ENCODE data around the gene COCH.
"Not testable (repeated sequence)": the region's sequence is repeated elsewhere in the genome, so short reads cannot be mapped to it uniquely, and the experiment has no call there.

Gene COCH

DNA sequence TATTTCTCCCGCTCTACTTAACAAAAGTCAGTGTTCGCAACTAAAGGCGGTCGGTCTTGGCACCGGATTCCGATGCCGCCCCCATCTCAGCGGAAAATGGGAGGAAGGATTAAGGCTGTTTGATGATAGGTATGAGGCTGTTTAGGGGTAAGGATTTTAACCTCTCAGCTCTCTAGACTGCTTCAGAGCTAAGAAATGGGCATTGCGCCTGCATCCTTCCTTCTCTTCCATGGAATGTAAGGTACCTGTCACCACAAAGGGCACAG, 1.4 kb downstream of the COCH start:
- no peak for DNase-seq (ENCODE audit: low read depth)

GRCh38 chr14:30876692-30877091, 2.3 kb downstream of the COCH start:
- no peak for DNase-seq (ENCODE audit: low read depth)

DNA sequence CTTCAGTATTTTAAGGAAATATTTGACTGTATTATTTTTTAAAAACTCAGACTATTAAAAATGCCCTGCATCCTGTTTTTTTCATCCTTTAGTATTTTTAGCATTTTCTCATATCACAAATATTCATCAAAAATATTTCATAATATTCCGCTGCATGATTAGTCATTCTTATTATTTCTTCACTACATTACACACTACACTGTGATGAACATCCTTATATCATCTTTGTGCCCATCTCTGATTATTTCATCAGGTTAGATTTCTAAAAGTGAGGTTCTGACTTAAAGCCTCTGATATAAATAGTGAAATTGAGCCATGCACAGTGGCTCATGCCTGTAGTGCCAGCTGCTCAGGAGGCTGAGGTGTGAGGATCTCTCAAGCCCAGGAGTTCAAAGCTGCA, 8.1 kb downstream of the COCH start:
- DNase-seq (ENCODE audit: low read depth): no peak

DNA sequence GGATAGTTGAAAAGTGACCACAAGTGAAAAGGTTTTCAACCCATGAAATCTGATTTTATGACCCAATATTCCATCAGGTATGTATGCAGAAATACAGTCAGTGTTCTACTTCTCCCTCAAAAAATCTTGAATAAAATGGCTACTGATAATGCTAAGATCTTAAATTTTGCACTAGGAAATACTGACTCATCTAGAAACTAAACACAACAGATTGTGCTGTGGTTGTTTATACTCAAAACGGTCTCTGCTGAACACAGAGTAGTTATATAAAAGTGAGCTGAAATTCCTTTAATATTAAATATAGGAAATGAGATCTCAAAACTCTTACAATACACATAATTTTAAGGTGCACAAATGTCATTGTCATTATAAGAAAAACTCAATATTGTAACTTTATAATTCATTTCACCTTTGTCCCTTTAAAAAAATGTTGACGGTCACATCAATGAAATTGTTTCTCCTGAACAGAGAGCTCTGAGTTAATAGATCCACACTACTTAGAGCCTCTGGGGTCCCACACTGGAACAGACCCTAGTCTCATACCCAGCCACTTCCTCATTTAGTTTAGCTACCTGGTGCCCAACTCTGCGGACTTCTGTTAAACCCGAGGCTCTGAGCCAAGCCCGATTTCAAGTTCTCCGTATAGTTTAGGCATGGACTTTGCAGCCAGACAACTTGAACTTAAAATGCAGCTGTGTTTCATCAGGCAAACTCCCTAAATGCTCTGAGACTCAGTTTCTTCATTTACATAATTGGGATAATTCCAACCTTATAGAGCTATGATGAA, 9.3 kb downstream of the COCH start:
- no peak for DNase-seq (ENCODE audit: low read depth)

DNA sequence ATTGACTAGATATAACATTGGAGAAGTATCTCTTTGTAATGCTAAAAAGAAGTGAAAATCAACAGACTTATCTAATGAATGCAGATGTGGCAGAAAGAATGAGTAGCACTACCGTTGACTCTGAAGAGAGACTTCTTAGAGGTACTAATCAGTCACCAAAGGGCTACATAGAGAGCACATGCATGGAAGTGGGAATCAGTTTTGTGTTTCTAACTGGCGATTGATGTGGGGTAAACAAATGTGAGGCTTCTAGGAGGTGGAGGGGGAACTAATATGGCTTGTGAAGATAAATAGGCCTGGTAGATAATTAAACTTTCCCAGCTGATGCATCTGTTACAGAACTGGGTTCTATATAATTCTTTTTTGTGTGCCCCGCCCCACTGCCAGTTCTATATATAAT, 10.5 kb downstream of the COCH start:
- DNase-seq (ENCODE audit: low read depth): no peak

DNA sequence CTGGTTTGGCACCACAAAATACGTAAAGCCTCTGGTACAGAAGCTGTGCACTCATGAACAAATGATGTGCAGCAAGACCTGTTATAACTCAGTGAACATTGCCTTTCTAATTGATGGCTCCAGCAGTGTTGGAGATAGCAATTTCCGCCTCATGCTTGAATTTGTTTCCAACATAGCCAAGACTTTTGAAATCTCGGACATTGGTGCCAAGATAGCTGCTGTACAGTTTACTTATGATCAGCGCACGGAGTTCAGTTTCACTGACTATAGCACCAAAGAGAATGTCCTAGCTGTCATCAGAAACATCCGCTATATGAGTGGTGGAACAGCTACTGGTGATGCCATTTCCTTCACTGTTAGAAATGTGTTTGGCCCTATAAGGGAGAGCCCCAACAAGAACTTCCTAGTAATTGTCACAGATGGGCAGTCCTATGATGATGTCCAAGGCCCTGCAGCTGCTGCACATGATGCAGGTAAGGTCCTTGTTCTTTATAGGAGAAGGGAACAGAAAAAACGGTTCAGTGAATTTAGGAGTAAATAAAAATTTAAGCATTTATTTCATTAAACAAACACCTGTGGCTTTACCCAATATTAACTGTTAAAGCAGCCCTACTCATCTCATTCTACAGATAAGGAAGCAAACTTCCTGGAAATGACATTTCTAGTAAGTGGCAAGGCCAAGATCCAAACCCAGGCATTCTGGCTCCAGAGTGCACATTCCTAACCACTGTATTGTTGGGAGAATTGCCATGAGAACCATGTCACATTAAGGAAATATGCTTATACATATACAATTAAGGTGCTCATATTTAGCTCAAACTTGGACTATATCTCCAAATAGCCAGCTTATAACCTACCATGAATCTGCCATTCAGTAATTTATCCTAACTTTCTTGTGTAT, 11.7 kb downstream of the COCH start:
- no peak for DNase-seq (ENCODE audit: low read depth)

GRCh38 chr14:30888480-30889243, 14.3 kb downstream of the COCH start:
- no peak for DNase-seq (ENCODE audit: low read depth)

DNA sequence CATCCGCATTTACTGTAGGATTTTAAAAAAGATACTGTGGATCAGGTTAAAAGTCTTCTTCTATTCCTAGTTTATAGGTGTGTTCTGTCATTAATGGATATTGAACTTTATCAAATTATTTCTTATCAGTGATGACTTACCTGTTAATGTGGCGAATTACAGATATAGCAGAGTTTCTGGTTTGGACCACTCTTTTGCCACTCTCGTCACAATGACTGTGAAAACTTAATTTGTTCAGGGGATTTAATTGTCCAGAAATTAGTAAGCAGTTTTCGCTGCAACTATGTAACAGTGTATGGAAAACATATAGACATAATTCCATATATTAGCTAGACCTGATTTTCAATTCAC, 14.9 kb downstream of the COCH start:
- no peak for DNase-seq (ENCODE audit: low read depth)

DNA sequence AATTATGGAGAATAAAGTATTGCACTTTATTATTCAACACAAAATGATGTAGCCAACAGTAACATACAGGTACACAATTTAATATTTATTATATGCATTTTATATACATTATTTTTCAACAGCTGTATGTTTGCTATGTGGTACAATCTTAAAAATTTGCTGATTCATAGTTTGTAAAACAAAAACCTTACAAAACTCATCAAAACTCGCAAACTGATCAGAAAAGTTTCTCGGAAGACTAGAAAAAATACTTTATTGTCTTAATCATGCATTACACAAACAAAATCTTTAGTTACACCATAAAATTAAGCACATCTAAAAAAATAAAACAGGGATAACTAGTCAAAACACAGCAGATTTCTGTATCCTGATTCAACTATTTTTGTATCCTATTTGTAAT, 19.5 kb downstream of the COCH start:
- DNase-seq (ENCODE audit: low read depth): no peak

GRCh38 chr14:30894923-30895515, 20.7 kb downstream of the COCH start:
- no peak for DNase-seq (ENCODE audit: low read depth)

- no peak for DNase-seq (ENCODE audit: low read depth)
Measured at GRCh38 chr14:30896435-30896834, 22.1 kb downstream of the COCH start.

GRCh38 chr14:30897121-30897520, 22.8 kb downstream of the COCH start:
- not testable (repeated sequence) for DNase-seq (ENCODE audit: low read depth)

- no peak for DNase-seq (ENCODE audit: low read depth)
Measured at GRCh38 chr14:30903285-30904124, 29.1 kb downstream of the COCH start.

- no peak for DNase-seq (ENCODE audit: low read depth)
Measured at GRCh38 chr14:30906752-30907658, 32.6 kb downstream of the COCH start.

DNA sequence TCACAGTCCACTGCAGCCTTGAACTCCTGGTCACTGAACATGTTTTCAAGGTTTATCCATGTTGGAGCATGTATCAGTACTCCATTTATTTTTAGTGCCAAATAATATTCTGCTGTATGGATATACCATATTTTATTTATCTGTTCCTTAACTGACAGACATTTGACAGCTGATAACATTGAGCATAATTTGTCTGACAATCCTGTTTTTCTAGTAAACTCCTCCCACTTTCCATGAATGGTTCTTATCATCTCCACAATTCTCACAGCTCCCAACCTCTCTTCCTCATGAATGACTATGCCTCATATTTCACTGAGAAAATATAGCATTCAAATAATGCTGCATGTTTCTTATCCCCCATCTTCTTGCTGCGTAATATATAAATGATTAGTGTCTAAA, 33.3 kb downstream of the COCH start:
- no peak for DNase-seq (ENCODE audit: low read depth)

GRCh38 chr14:30908826-30909225, 34.5 kb downstream of the COCH start:
- DNase-seq (ENCODE audit: low read depth): no peak

DNA sequence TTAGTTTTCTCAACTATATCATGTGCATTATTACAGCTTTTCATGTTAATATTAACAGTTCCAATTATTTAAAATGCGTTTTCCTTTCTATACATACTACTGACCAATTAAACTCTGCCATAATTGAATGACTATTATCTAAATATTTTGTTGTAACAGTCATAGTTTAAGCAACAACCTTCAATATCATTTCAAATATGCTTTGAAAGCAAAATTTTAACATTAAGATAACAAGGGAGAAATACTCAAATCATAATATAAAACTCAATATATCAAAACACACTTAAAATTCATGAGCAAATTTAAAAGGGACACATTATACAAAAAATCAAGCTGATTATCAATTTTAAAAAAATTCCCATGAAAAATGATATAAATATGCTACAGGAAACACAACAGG, 40.5 kb downstream of the COCH start:
- no peak for DNase-seq (ENCODE audit: low read depth)

DNA sequence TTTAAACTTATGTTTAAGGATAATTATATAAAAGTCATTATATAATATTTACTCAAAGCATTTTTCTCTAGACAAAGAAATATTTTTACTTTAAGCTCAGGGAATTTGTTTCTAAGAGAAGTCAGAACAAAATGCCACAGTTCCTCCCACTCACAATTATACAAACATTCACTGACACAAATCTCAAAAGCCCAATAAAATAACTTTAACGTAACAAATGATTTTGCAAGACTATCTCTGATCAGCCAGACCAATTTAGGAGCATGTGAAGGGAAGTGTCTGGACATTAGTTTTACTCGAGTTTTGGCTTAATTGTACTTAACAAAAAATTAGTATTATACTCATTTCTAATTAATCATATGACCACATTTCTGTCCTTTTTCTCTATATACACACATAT, 41.2 kb downstream of the COCH start:
- no peak for DNase-seq (ENCODE audit: low read depth)

- no peak for DNase-seq (ENCODE audit: low read depth)
Measured at GRCh38 chr14:30921305-30921704, 46.9 kb downstream of the COCH start.

GRCh38 chr14:30921788-30922187, 47.4 kb downstream of the COCH start:
- DNase-seq (ENCODE audit: low read depth): no peak

- no peak for DNase-seq (ENCODE audit: low read depth)
Measured at GRCh38 chr14:30925254-30925653, 50.9 kb downstream of the COCH start.

All from activated T-cell treated with anti-CD3 and anti-CD28 coated beads for 1 hour (primary cell).